A549 (cell line): ENCODE measurements around the gene ABCA13. TPM values are rescaled to one million over a fixed set of nuclear protein-coding genes. Genes with fewer than 3 reads are reported as not detected.

Experiments
- ATAC-seq, 2 experiments: fragments of 200-7000 bp in 1 of 2; fragments of >200 bp in 1 of 2; cut with Nextera tagmentation in 1 of 2; cut with Tn5 transposase in 1 of 2; 3 replicates each; pipeline versions ENCODE4 v1.8.0 to v1.9.1; 2018 to 2020; ENCODE audit warnings: mild to moderate bottlenecking in 1 of 2, moderate library complexity in 1 of 2
- CTCF ChIA-PET: fragments of 300-600 bp; sonication (Branson Sonifier 250); formaldehyde crosslinking; extraction: SDS; loops from one replicate; lab custom pipeline; 2021; ENCODE audit warnings: antibody characterized with exemption, inconsistent platforms; lab: Yijun Ruan, JAX
- POLR2A ChIA-PET: fragments of 350-600 bp; formaldehyde crosslinking; extraction: SDS; loops from one replicate; lab custom pipeline; 2021; ENCODE audit warnings: antibody characterized with exemption, inconsistent platforms; lab: Yijun Ruan, JAX
- DNase-seq, 2 experiments: peaks; one replicate each; pipeline versions ENCODE4 v3.0.0 to v3.0.0-alpha.2; 2011 to 2016; ENCODE audit warnings: low read depth in 1 of 2, low spot score in 1 of 2
- FAIRE-seq: peaks from 2 replicates; lab custom pipeline; 2011; peaks lifted over from hg19 to GRCh38; lab: Jason Lieb, UNC
- H3K27ac ChIP-seq, 2 experiments: fragments of >200 bp; sonication (Bioruptor Twin); formaldehyde crosslinking; 3 replicates each; pipeline ENCODE4 v1.5.1; 2016 to 2017
- H3K4me1 ChIP-seq: fragments of >200 bp; sonication (Bioruptor Twin); formaldehyde crosslinking; 3 replicates; pipeline ENCODE4 v1.6.1; 2016
- H3K4me2 ChIP-seq: fragments of >200 bp; sonication (Bioruptor Twin); formaldehyde crosslinking; 3 replicates; pipeline ENCODE4 v1.6.1; 2016
- H3K4me3 ChIP-seq: fragments of >200 bp; sonication (Bioruptor Twin); formaldehyde crosslinking; 3 replicates; pipeline ENCODE4 v1.5.1; 2016
- H3K9me3 ChIP-seq: fragments of >200 bp; sonication (Bioruptor Twin); formaldehyde crosslinking; 3 replicates; pipeline ENCODE4 v1.6.1; 2016
- BCL3 ChIP-seq: fragments of >200 bp; sonication (Bioruptor Twin); formaldehyde crosslinking; IDR thresholded peaks from 3 replicates; pipeline ENCODE4 v1.6.1; 2016
- CBX2 ChIP-seq: fragments of 200-600 bp; sonication (generic); IDR thresholded peaks from 2 replicates; pipeline ENCODE4 v1.6.1; 2016; ENCODE audit warnings: low read depth, mild to moderate bottlenecking, borderline replicate concordance
- CEBPB ChIP-seq, 2 experiments: fragments of >200 bp in 1 of 2; sonication (Bioruptor Twin) in 1 of 2; formaldehyde crosslinking in 1 of 2; IDR thresholded peaks; 2 replicates each; pipeline ENCODE4 v1.6.1; 2012 to 2016
- CTCF ChIP-seq: fragments of >200 bp; sonication (Bioruptor Twin); formaldehyde crosslinking; IDR thresholded peaks from 3 replicates; pipeline ENCODE4 v1.5.1; 2016
- E2F6 ChIP-seq: IDR thresholded peaks from 2 replicates; pipeline ENCODE4 v1.6.1; 2012; ENCODE audit warnings: low read depth, borderline replicate concordance
- EP300 ChIP-seq, 2 experiments: fragments of >200 bp; sonication (Bioruptor Twin); formaldehyde crosslinking; IDR thresholded peaks; 2 replicates in 1 of 2; 3 replicates in 1 of 2; pipeline ENCODE4 v1.6.1; 2016 to 2017
- ESRRA ChIP-seq: fragments of 150-350 bp; IDR thresholded peaks from 2 replicates; pipeline ENCODE4 v1.6.1; 2014; ENCODE audit warnings: mild to moderate bottlenecking, low read length, borderline replicate concordance
- FOXS1 ChIP-seq: fragments of 250-450 bp; sonication (Bioruptor Pico); IDR thresholded peaks from 2 replicates; pipeline ENCODE4 v1.5.0; 2020; ENCODE audit warnings: mild to moderate bottlenecking, moderate library complexity
- HES2 ChIP-seq: fragments of >200 bp; sonication (Bioruptor Twin); formaldehyde crosslinking; IDR thresholded peaks from 2 replicates; pipeline ENCODE4 v1.6.1; 2016
- HEYL ChIP-seq: fragments of 250-450 bp; sonication (Bioruptor Pico); IDR thresholded peaks from 2 replicates; pipeline ENCODE4 v1.8.0; 2021; ENCODE audit warnings: mild to moderate bottlenecking, moderate library complexity
- HOXA7 ChIP-seq: fragments of 250-450 bp; sonication (Bioruptor Pico); IDR thresholded peaks from 2 replicates; pipeline ENCODE4 v1.5.0; 2020; ENCODE audit warnings: mild to moderate bottlenecking, moderate library complexity
- HOXB13 ChIP-seq: fragments of 250-450 bp; sonication (Bioruptor Pico); IDR thresholded peaks from 2 replicates; pipeline ENCODE4 v1.5.0; 2020; ENCODE audit warnings: low read depth, mild to moderate bottlenecking, moderate library complexity
- HOXB5 ChIP-seq: fragments of 250-450 bp; sonication (Bioruptor Pico); IDR thresholded peaks from 2 replicates; pipeline ENCODE4 v1.5.0; 2020; ENCODE audit warnings: mild to moderate bottlenecking, moderate library complexity
- JUNB ChIP-seq: fragments of >200 bp; sonication (Bioruptor Twin); formaldehyde crosslinking; IDR thresholded peaks from 2 replicates; pipeline ENCODE4 v1.6.1; 2016
- KDM5A ChIP-seq: fragments of 200-600 bp; sonication (generic); IDR thresholded peaks from 2 replicates; pipeline ENCODE4 v1.6.1; 2016; ENCODE audit warnings: antibody characterized with exemption, mild to moderate bottlenecking
- MAFK ChIP-seq: fragments of 450-650 bp; IDR thresholded peaks from 2 replicates; pipeline ENCODE4 v1.6.1; 2014; ENCODE audit not compliant: partially characterized antibody
- MAX ChIP-seq: IDR thresholded peaks from 2 replicates; pipeline ENCODE4 v1.6.1; 2012
- MAZ ChIP-seq: fragments of 150-350 bp; IDR thresholded peaks from 2 replicates; pipeline ENCODE4 v1.6.1; 2014; ENCODE audit warnings: antibody characterized with exemption, low read depth, low read length, borderline replicate concordance
- NPAS2 ChIP-seq: fragments of 250-450 bp; sonication (Bioruptor Pico); IDR thresholded peaks from 2 replicates; pipeline ENCODE4 v1.8.0; 2022; ENCODE audit warnings: mild to moderate bottlenecking, moderate library complexity, borderline replicate concordance
- NR3C1 ChIP-seq: fragments of >200 bp; sonication (Bioruptor Twin); formaldehyde crosslinking; IDR thresholded peaks from 3 replicates; pipeline ENCODE4 v1.6.1; 2017
- POLR2A ChIP-seq: IDR thresholded peaks from 2 replicates; pipeline ENCODE4 v1.6.1; 2012; ENCODE audit warnings: mild to moderate bottlenecking, low read length
- POLR2AphosphoS2 ChIP-seq: conservative IDR thresholded peaks from 2 replicates; pipeline ENCODE4 v1.6.1; 2012; ENCODE audit warnings: low read length, improper control_type of control experiment, inconsistent platforms
- RAD21 ChIP-seq, 2 experiments: fragments of >200 bp in 1 of 2; sonication (Bioruptor Twin) in 1 of 2; formaldehyde crosslinking in 1 of 2; IDR thresholded peaks in 1 of 2; conservative IDR thresholded peaks in 1 of 2; 2 replicates in 1 of 2; 3 replicates in 1 of 2; pipeline ENCODE4 v1.6.1; 2012 to 2018; ENCODE audit warnings: inconsistent platforms in 1 of 2
- RCOR1 ChIP-seq: fragments of 150-350 bp; IDR thresholded peaks from 2 replicates; pipeline ENCODE4 v1.6.1; 2014; ENCODE audit warnings: antibody characterized with exemption, low read length, low read depth
- RNF2 ChIP-seq: fragments of 200-600 bp; sonication (generic); IDR thresholded peaks from 2 replicates; pipeline ENCODE4 v1.6.1; 2016; ENCODE audit warnings: low read depth, mild to moderate bottlenecking, antibody characterized with exemption, moderate library complexity, borderline replicate concordance
- TFCP2L1 ChIP-seq: fragments of 250-450 bp; sonication (Bioruptor Pico); IDR thresholded peaks from 2 replicates; pipeline ENCODE4 v1.5.0; 2021; ENCODE audit warnings: mild to moderate bottlenecking
- TP53 ChIP-seq: fragments of 250-450 bp; sonication (Bioruptor Pico); IDR thresholded peaks from 2 replicates; pipeline ENCODE4 v1.5.0; 2021; ENCODE audit warnings: mild to moderate bottlenecking, moderate library complexity
- USF2 ChIP-seq: fragments of 450-650 bp; IDR thresholded peaks from 2 replicates; pipeline ENCODE4 v1.6.1; 2014; ENCODE audit warnings: antibody characterized with exemption
- ZC3H11A ChIP-seq: fragments of 450-650 bp; IDR thresholded peaks from 2 replicates; pipeline ENCODE4 v1.6.1; 2014; ENCODE audit warnings: antibody characterized with exemption, mild to moderate bottlenecking
- ZFP36 ChIP-seq: fragments of 450-650 bp; IDR thresholded peaks from 2 replicates; pipeline ENCODE4 v1.6.1; 2014; ENCODE audit warnings: borderline replicate concordance; ENCODE audit not compliant: partially characterized antibody
- WGBS: methylation state at CpG from one replicate; pipeline ENCODE4 v1.1.6; 2017; ENCODE audit errors: missing lambda C conversion rate; 5-methylcytosine and 5-hydroxymethylcytosine counted together
- polyA plus RNA-seq, 4 experiments: library from polyadenylated mRNA; depleted of rRNA in 3 of 4; stranded (reverse); fragments of >200 nt; fragmentation: RNase III in 1 of 4; extraction: RNeasy Plus Mini Kit Qiagen cat#74134 plus additional on column Dnase treatment in 1 of 4; gene quantifications; 2 replicates in 3 of 4; 3 replicates in 1 of 4; pipeline ENCODE4 v1.2.3, GENCODE V29; 2011 to 2017

ABCA13 gene
- polyA plus RNA-seq, 2 of the 4 experiments (the other 2 are of a cell fraction): 0.01 TPM; not detected in 1

- DNase-seq (no peak), ATAC-seq (no peak), FAIRE-seq (no peak)
- TF ChIP-seq CBX2 (no peak), ZC3H11A (no peak), HEYL (CRISPR knock-in tag) (no peak), CEBPB (IDR thresholded peaks at IDR 0.05) (no peak), NPAS2 (no peak), HOXB13 (no peak), HES2 (no peak), RNF2 (no peak), KDM5A (no peak), CTCF (no peak), FOXS1 (CRISPR knock-in tag) (no peak), MAZ (no peak), MAFK (no peak), ESRRA (no peak), USF2 (no peak), JUNB (no peak), E2F6 (no peak), NR3C1 (no peak), MAX (no peak), TP53 (no peak)
- H3K27ac ChIP-seq: no peak overlapping the region
- H3K4me1 ChIP-seq: no peaks in the 10 kb centered on the region
- WGBS: 2% methylated on average over 4 of the region's 4 CpGs
- ChIA-PET CTCF (no interaction called here), POLR2A (no interaction called here)
- no peak overlapping the region for H3K4me3 ChIP-seq
- H3K9me3 ChIP-seq: no peaks in the 10 kb centered on the region
- H3K4me2 ChIP-seq: no peak overlapping the region
These were observed 494.3 kb downstream of the ABCA13 start for GRCh38 chr7:48665353-48666135.

- CTCF ChIA-PET: no interaction called here
- TF ChIP-seq E2F6 (no peak), TFCP2L1 (CRISPR knock-in tag) (no peak), RAD21 (conservative IDR thresholded peaks at IDR 0.05 in 1 of 2, IDR thresholded peaks at IDR 0.05 in 1 of 2) (no peak), RCOR1 (no peak), NPAS2 (no peak), EP300 (IDR thresholded peaks at IDR 0.05) (no peak), HOXB5 (CRISPR knock-in tag) (no peak), BCL3 (no peak), HOXA7 (CRISPR knock-in tag) (no peak), ZFP36 (no peak), POLR2A (no peak), POLR2AphosphoS2 (no peak)
- TF ChIP-seq, all 56 proteins: peak for 0
- H3K27ac ChIP-seq: no peak overlapping the region
- H3K4me1 ChIP-seq: no peaks in the 10 kb centered on the region
- DNase-seq: no peak
- no peak for ATAC-seq
- no peak overlapping the region for H3K4me2 ChIP-seq
- H3K9me3 ChIP-seq: no peaks in the 10 kb centered on the region
- no peak overlapping the region for H3K4me3 ChIP-seq
- 7% methylated on average over 1 of the region's 1 CpG for WGBS
- FAIRE-seq: no peak
- POLR2A ChIA-PET: no interaction called here
These were observed 496.1 kb downstream of the ABCA13 start for GRCh38 chr7:48667407-48667806.
